Keratinocyte (primary cell): ENCODE measurements around the gene PRRX1. TPM values are rescaled to one million over a fixed set of nuclear protein-coding genes. Genes with fewer than 3 reads are reported as not detected.

Source experiments
- DNase-seq: peaks from one replicate; pipeline ENCODE4 v3.0.0-alpha.2; 2011; ENCODE audit warnings: low read depth, missing footprints, low spot score
- FAIRE-seq: peaks from 2 replicates; lab custom pipeline; 2011; peaks lifted over from hg19 to GRCh38; lab: Jason Lieb, UNC
- H2AFZ ChIP-seq: 2 replicates; pipeline ENCODE4 v1.6.0; 2012; ENCODE audit warnings: low read length, control low read depth, inconsistent platforms; ENCODE audit not compliant: control insufficient read depth
- H3K27ac ChIP-seq: 2 replicates; pipeline ENCODE4 v1.5.1; 2011; ENCODE audit warnings: low read length; ENCODE audit not compliant: control insufficient read depth, insufficient read depth
- H3K27me3 ChIP-seq: 3 replicates; pipeline ENCODE4 v1.6.0; 2011; ENCODE audit warnings: low read length; ENCODE audit not compliant: control insufficient read depth, insufficient read depth; ENCODE audit errors: extremely low read depth
- H3K36me3 ChIP-seq, 2 experiments: 2 replicates in 1 of 2; 3 replicates in 1 of 2; pipeline ENCODE4 v1.5.1; 2011; ENCODE audit warnings: low read length in 2 of 2, mild to moderate bottlenecking in 1 of 2; ENCODE audit not compliant: control insufficient read depth in 2 of 2, insufficient read depth in 2 of 2; ENCODE audit errors: extremely low read depth in 1 of 2
- H3K4me1 ChIP-seq: 3 replicates; pipeline ENCODE4 v1.5.1; 2011; ENCODE audit warnings: low read length; ENCODE audit not compliant: control insufficient read depth, insufficient read depth; ENCODE audit errors: extremely low read depth
- H3K4me2 ChIP-seq: 3 replicates; pipeline ENCODE4 v1.6.0; 2011; ENCODE audit warnings: low read depth, low read length; ENCODE audit not compliant: control insufficient read depth, insufficient read depth; ENCODE audit errors: extremely low read depth
- H3K4me3 ChIP-seq, 3 experiments: fragments of 200-600 bp in 1 of 3; sonication (generic) in 1 of 3; 2 replicates in 2 of 3; 3 replicates in 1 of 3; pipeline ENCODE4 v1.5.1; 2011 to 2016; ENCODE audit warnings: low read length in 3 of 3, mild to moderate bottlenecking in 3 of 3, control low read depth in 2 of 3, inconsistent platforms in 1 of 3, low read depth in 1 of 3, mixed read lengths in 1 of 3, mixed run types in 1 of 3, moderate library complexity in 1 of 3; ENCODE audit not compliant: control insufficient read depth in 2 of 3, insufficient read depth in 2 of 3; ENCODE audit errors: extremely low read depth in 1 of 3
- H3K79me2 ChIP-seq: 2 replicates; pipeline ENCODE4 v1.6.0; 2012; ENCODE audit warnings: low read length; ENCODE audit not compliant: control insufficient read depth, insufficient read depth
- H3K9ac ChIP-seq: 3 replicates; pipeline ENCODE4 v1.6.0; 2011; ENCODE audit warnings: low read length; ENCODE audit not compliant: control insufficient read depth, insufficient read depth; ENCODE audit errors: extremely low read depth
- H3K9me1 ChIP-seq: 3 replicates; pipeline ENCODE4 v1.6.0; 2011; ENCODE audit warnings: low read length; ENCODE audit not compliant: control insufficient read depth, insufficient read depth; ENCODE audit errors: extremely low read depth
- H3K9me3 ChIP-seq: 2 replicates; pipeline ENCODE4 v1.5.1; 2012; ENCODE audit warnings: low read depth, low read length; ENCODE audit not compliant: control insufficient read depth
- H4K20me1 ChIP-seq: 3 replicates; pipeline ENCODE4 v1.6.0; 2011; ENCODE audit warnings: low read length; ENCODE audit not compliant: control insufficient read depth, insufficient read depth; ENCODE audit errors: extremely low read depth
- EZH2 ChIP-seq: IDR thresholded peaks from one replicate; pipeline ENCODE4 v1.6.1; 2012; ENCODE audit warnings: inconsistent platforms, mild to moderate bottlenecking, low read length, moderate library complexity
- dilution Hi-C: fragments of 300-500 bp; cut with MboI; formaldehyde crosslinking; loops from one replicate; pipeline ENCODE4 v1.7.0; 2020; ENCODE audit warnings: low sequenced_read_pairs; ENCODE audit not compliant: extremely low pct_ligation_motif_present
- polyA plus RNA-seq, 5 experiments: library from polyadenylated mRNA; depleted of rRNA in 3 of 5; stranded (reverse) in 3 of 5; stranded (forward) in 1 of 5; unstranded in 1 of 5; fragments of >200 nt; gene quantifications; 1 replicate in 1 of 5; 2 replicates in 3 of 5; 3 replicates in 1 of 5; pipeline versions ENCODE4 v1.2.1 to v1.2.3, GENCODE V29; 2011 to 2012; ENCODE audit warnings: missing spikeins in 2 of 5, low read depth in 1 of 5, low replicate concordance in 1 of 5
- TF ChIP-seq, protein P1 (sequence below), 3 experiments: IDR thresholded peaks in 1 of 3; conservative IDR thresholded peaks in 1 of 3; optimal IDR thresholded peaks in 1 of 3; 2 replicates in 2 of 3; 3 replicates in 1 of 3; pipeline versions ENCODE3 to v1.5.1; 2011; ENCODE audit warnings: low read length in 3 of 3, mild to moderate bottlenecking in 3 of 3, moderate library complexity in 2 of 3, control low read depth in 1 of 3, inconsistent platforms in 1 of 3; ENCODE audit not compliant: insufficient read depth in 2 of 3; ENCODE audit errors: extremely low read depth in 1 of 3

PRRX1 gene
- polyA plus RNA-seq, 1 donor (not counting 4 experiments of a cell fraction or from before 2014, with no cell fraction given), result not detected

- DNase-seq, result no peak
- no peaks in the 10 kb centered on the region for H3K79me2 ChIP-seq
- no peaks in the 10 kb centered on the region for H4K20me1 ChIP-seq
- H3K27me3 ChIP-seq, result no peaks in the 10 kb centered on the region
- no peak overlapping the region for H3K9ac ChIP-seq
- TF ChIP-seq, protein P1, sequence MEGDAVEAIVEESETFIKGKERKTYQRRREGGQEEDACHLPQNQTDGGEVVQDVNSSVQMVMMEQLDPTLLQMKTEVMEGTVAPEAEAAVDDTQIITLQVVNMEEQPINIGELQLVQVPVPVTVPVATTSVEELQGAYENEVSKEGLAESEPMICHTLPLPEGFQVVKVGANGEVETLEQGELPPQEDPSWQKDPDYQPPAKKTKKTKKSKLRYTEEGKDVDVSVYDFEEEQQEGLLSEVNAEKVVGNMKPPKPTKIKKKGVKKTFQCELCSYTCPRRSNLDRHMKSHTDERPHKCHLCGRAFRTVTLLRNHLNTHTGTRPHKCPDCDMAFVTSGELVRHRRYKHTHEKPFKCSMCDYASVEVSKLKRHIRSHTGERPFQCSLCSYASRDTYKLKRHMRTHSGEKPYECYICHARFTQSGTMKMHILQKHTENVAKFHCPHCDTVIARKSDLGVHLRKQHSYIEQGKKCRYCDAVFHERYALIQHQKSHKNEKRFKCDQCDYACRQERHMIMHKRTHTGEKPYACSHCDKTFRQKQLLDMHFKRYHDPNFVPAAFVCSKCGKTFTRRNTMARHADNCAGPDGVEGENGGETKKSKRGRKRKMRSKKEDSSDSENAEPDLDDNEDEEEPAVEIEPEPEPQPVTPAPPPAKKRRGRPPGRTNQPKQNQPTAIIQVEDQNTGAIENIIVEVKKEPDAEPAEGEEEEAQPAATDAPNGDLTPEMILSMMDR (optimal IDR thresholded peaks at IDR 0.05 in 1 of 3, IDR thresholded peaks at IDR 0.05 in 1 of 3, conservative IDR thresholded peaks at IDR 0.05 in 1 of 3; ENCODE audit: extremely low read depth in 1 of 3, insufficient read depth in 2 of 3, low read length in 3 of 3), result peak in 2 of 3 experiments; percentile 45
- no peak for TF ChIP-seq EZH2
- no peak overlapping the region for H3K4me2 ChIP-seq
- no peaks in the 10 kb centered on the region for H3K4me1 ChIP-seq
- H2AFZ ChIP-seq, result no peak overlapping the region
- FAIRE-seq, result no peak
- H3K9me1 ChIP-seq, result no peaks in the 10 kb centered on the region
- dilution Hi-C loops, result no loop called here
- no peak overlapping the region for H3K27ac ChIP-seq
- no peak overlapping the region for H3K4me3 ChIP-seq
- H3K9me3 ChIP-seq, result no peaks in the 10 kb centered on the region
- no peaks in the 10 kb centered on the region for H3K36me3 ChIP-seq
Measured at GRCh38 chr1:170765712-170766330, 101.9 kb downstream of the PRRX1 start.

DNA sequence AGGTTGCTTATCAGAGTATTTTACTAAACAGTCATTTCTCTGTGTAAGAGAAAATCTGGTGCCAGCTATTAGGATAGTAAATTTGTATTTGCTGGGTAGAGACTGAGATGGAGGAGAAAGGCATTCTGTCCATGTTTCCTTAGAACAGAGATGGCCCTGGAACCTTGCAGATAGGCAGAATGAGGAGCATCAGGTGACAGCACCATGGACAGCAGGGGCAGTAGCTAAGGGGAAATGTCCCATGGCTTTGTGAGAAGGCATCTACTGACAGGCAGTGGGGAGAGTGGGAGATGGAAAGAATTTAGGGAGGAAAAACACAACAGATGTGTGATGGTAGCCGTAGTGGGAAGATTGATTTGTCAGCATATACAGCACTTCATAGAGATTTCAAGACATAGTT, 105.0 kb downstream of the PRRX1 start:
- DNase-seq (no peak), FAIRE-seq (no peak)
- no peaks in the 10 kb centered on the region for H3K27me3 ChIP-seq
- no peak for TF ChIP-seq EZH2
- H2AFZ ChIP-seq, result no peak overlapping the region
- H3K4me2 ChIP-seq, result no peak overlapping the region
- no peaks in the 10 kb centered on the region for H3K36me3 ChIP-seq
- H3K4me3 ChIP-seq, result no peak overlapping the region
- H3K9me1 ChIP-seq, result no peaks in the 10 kb centered on the region
- H3K4me1 ChIP-seq, result no peaks in the 10 kb centered on the region
- no peak overlapping the region for H3K27ac ChIP-seq
- no peaks in the 10 kb centered on the region for H4K20me1 ChIP-seq
- no peak overlapping the region for H3K9ac ChIP-seq
- H3K79me2 ChIP-seq, result no peaks in the 10 kb centered on the region
- dilution Hi-C loops, result no loop called here
- H3K9me3 ChIP-seq, result no peaks in the 10 kb centered on the region

- dilution Hi-C loops, result no loop called here
- no peak for DNase-seq
- FAIRE-seq, result no peak
Measured at GRCh38 chr1:170769691-170770090, 105.8 kb downstream of the PRRX1 start.

More at GRCh38 chr1:170769691-170770090, 105.8 kb downstream of the PRRX1 start:
- Histone ChIP-seq H3K4me1 (no peaks in the 10 kb centered on the region), H3K4me3 (no peak overlapping the region), H3K9me1 (no peaks in the 10 kb centered on the region), H3K36me3 (no peaks in the 10 kb centered on the region), H3K9me3 (no peaks in the 10 kb centered on the region), H4K20me1 (no peaks in the 10 kb centered on the region), H3K79me2 (no peaks in the 10 kb centered on the region), H3K27me3 (no peaks in the 10 kb centered on the region), H2AFZ (no peak overlapping the region), H3K27ac (no peak overlapping the region), H3K9ac (no peak overlapping the region), H3K4me2 (no peak overlapping the region)
- no peak for TF ChIP-seq EZH2
- TF ChIP-seq, protein P1 (optimal IDR thresholded peaks at IDR 0.05 in 1 of 3, IDR thresholded peaks at IDR 0.05 in 1 of 3, conservative IDR thresholded peaks at IDR 0.05 in 1 of 3; ENCODE audit: extremely low read depth in 1 of 3, insufficient read depth in 2 of 3, low read length in 3 of 3), result no peak
